ENCODE data around the gene EPHA5.

Gene EPHA5

DNA sequence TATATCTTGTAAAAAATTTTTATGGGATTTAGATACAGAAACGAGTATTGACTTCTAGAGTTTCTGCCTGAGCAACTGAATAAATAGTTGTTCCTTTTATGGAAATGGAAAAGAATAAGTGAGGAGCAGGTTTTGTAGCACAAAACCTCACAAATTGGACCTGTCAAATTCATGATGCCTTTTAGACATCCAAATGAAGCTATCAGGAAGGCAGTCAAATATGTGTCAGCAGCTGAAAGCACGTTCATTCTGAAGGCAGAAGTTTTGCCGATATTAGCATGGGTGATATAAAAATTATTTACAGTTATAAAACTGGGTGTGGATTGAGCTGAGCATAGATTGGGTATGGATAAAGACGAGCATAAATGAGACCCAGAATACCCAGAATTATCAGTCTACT, 374.0 kb downstream of the EPHA5 start:
- Mint-ChIP-seq H3K36me3 (ENCODE audit: insufficient read depth) (no peaks in the 10 kb centered on the region), H3K9me3 (peaks cover 0 to 1% of the 10 kb centered on the region in 2 donors), H3K4me3 (no peak overlapping the region), H3K4me1 (ENCODE audit: low read depth in 2 of 2) (no peaks in the 10 kb centered on the region), H3K27ac (no peak overlapping the region), H3K27me3 (no peaks in the 10 kb centered on the region)
- no peak for DNase-seq
- no peak for ATAC-seq (replicated peaks)

GRCh38 chr4:65287071-65287470, 383.2 kb downstream of the EPHA5 start:
- ATAC-seq (replicated peaks): no peak

More at GRCh38 chr4:65287071-65287470, 383.2 kb downstream of the EPHA5 start:
- no peak for DNase-seq
- Mint-ChIP-seq H3K27ac (no peak overlapping the region), H3K36me3 (ENCODE audit: insufficient read depth) (no peaks in the 10 kb centered on the region), H3K4me1 (ENCODE audit: low read depth in 2 of 2) (no peaks in the 10 kb centered on the region), H3K27me3 (no peaks in the 10 kb centered on the region), H3K4me3 (no peak overlapping the region), H3K9me3 (peaks cover 0 to 4% of the 10 kb centered on the region in 2 donors)
